CD8-positive, alpha-beta memory T cell (primary cell): ENCODE measurements around the gene PTHLH. TPM values are rescaled to one million over a fixed set of nuclear protein-coding genes. Genes with fewer than 3 reads are reported as not detected.

Source experiments
- CTCF ChIA-PET: fragments of 350-600 bp; sonication (Branson Sonifier 250); formaldehyde crosslinking; loops from one replicate; lab custom pipeline; 2021; ENCODE audit warnings: antibody characterized with exemption; lab: Charles Lee
- POLR2A ChIA-PET: fragments of 350-600 bp; sonication (Branson Sonifier 250); formaldehyde crosslinking; loops from one replicate; lab custom pipeline; 2021; ENCODE audit warnings: antibody characterized with exemption; lab: Charles Lee
- DNase-seq, 5 donors: peaks; one replicate each; pipeline versions ENCODE4 v3.0.0 to v3.0.0-alpha.2; 2020 to 2022; ENCODE audit warnings: mixed read lengths in 1 of 5
- H3K27ac ChIP-seq: one replicate; pipeline ENCODE4 v1.7.0; 2013; ENCODE audit warnings: low read depth, mild to moderate bottlenecking, low read length, moderate library complexity
- H3K27me3 ChIP-seq: 2 replicates; pipeline ENCODE4 v1.7.0; 2013; ENCODE audit warnings: low read length, mild to moderate bottlenecking; ENCODE audit not compliant: insufficient read depth, poor library complexity, severe bottlenecking
- H3K36me3 ChIP-seq: 2 replicates; pipeline ENCODE4 v1.7.0; 2013; ENCODE audit warnings: mild to moderate bottlenecking, low read length, moderate library complexity; ENCODE audit not compliant: insufficient read depth
- H3K4me1 ChIP-seq: 2 replicates; pipeline ENCODE4 v1.7.0; 2013; ENCODE audit warnings: mild to moderate bottlenecking, low read length, moderate library complexity; ENCODE audit not compliant: insufficient read depth
- H3K4me3 ChIP-seq: 2 replicates; pipeline ENCODE4 v1.7.0; 2013; ENCODE audit warnings: mild to moderate bottlenecking, low read length
- H3K9me3 ChIP-seq: 2 replicates; pipeline ENCODE4 v1.7.0; 2013; ENCODE audit warnings: mild to moderate bottlenecking, low read length
- H3K27ac Mint-ChIP-seq, 8 donors: one replicate each; pipeline ENCODE4 v1.8.0; 2020 to 2021; ENCODE audit warnings: mixed read lengths in 8 of 8, mild to moderate bottlenecking in 6 of 8, inconsistent platforms in 3 of 8, moderate library complexity in 3 of 8
- H3K27me3 Mint-ChIP-seq, 2 donors: one replicate each; pipeline ENCODE4 v1.8.0; 2020 to 2021; ENCODE audit warnings: mixed read lengths in 2 of 2, mild to moderate bottlenecking in 1 of 2, moderate library complexity in 1 of 2
- H3K36me3 Mint-ChIP-seq, 3 donors: one replicate each; pipeline ENCODE4 v1.8.0; 2020 to 2021; ENCODE audit warnings: mixed read lengths in 3 of 3, inconsistent platforms in 1 of 3, mild to moderate bottlenecking in 1 of 3
- H3K4me1 Mint-ChIP-seq, 3 donors: one replicate each; pipeline ENCODE4 v1.8.0; 2020 to 2021; ENCODE audit warnings: mixed read lengths in 3 of 3, inconsistent platforms in 1 of 3, mild to moderate bottlenecking in 1 of 3
- H3K4me3 Mint-ChIP-seq, 7 donors: one replicate each; pipeline ENCODE4 v1.8.0; 2020 to 2021; ENCODE audit warnings: mixed read lengths in 7 of 7, mild to moderate bottlenecking in 6 of 7, moderate library complexity in 4 of 7, inconsistent platforms in 2 of 7
- H3K9me3 Mint-ChIP-seq, 5 donors: one replicate each; pipeline ENCODE4 v1.8.0; 2020 to 2022; ENCODE audit warnings: mixed read lengths in 5 of 5, mild to moderate bottlenecking in 3 of 5, moderate library complexity in 2 of 5, inconsistent platforms in 1 of 5
- polyA plus RNA-seq: library from polyadenylated mRNA; unstranded; fragments of 300-500 nt; fragmentation: Illumina TruSeq; gene quantifications from one replicate; pipeline ENCODE4 v1.2.3, GENCODE V29; 2021
- total RNA-seq, 2 experiments: library from RNA; stranded (reverse); gene quantifications; one replicate each; pipeline ENCODE4 v1.2.3, GENCODE V29; 2021

Gene PTHLH
- total and polyA plus RNA-seq, 3 experiments from 2014 or later = 0.33 to 0.44 TPM; not detected in 1

DNA sequence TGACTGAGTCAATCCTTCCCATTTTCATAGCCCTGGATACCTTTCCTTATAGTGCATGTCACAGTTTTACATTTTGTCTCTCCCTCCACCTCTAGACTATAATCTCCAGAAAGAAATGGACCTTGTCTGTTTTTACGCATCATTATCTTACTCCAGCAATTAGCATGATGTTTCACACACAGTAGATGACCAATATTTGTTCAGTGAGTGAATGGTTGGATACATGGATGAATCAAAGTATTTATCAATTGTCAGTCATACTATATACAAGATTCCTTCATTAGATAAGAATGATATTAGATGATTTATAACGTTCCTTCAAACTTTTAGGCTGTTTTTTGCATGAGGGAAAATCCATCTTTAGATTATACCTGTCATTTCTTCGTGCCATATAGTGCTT is 61.1 kb downstream of the PTHLH start:
- peaks cover 0 to 4% (median 0%) of the 10 kb centered on the region in 3 donors for H3K36me3 Mint-ChIP-seq
- ChIA-PET POLR2A (no interaction called here), CTCF (no interaction called here)
- no peaks in the 10 kb centered on the region for H3K9me3 Mint-ChIP-seq
- H3K4me1 Mint-ChIP-seq = no peaks in the 10 kb centered on the region
- Histone ChIP-seq H3K27me3 (no peaks in the 10 kb centered on the region), H3K27ac (no peak overlapping the region), H3K4me1 (no peaks in the 10 kb centered on the region), H3K36me3 (no peaks in the 10 kb centered on the region), H3K4me3 (no peak overlapping the region), H3K9me3 (no peaks in the 10 kb centered on the region)
- DNase-seq = no peak
- H3K27me3 Mint-ChIP-seq = peaks cover 11 to 28% of the 10 kb centered on the region in 2 donors
- H3K27ac Mint-ChIP-seq = no peak overlapping the region
- no peak overlapping the region for H3K4me3 Mint-ChIP-seq

Other genes starting within 250 kb of the PTHLH start
- gene KLHL42, start 192.5 kb downstream of the PTHLH start, total RNA-seq = 10 to 100 TPM; 14.1 TPM
- gene KLHL42, start 192.5 kb downstream of the PTHLH start, polyA plus RNA-seq = 9.5 TPM
- not detected for gene MANSC4, start 192.5 kb downstream of the PTHLH start, total RNA-seq
- not detected for gene MANSC4, start 192.5 kb downstream of the PTHLH start, polyA plus RNA-seq
- 10 to 100 TPM; 20.3 to 23.2 TPM for gene CCDC91, start 217.7 kb upstream of the PTHLH start, total RNA-seq
- 64.1 TPM for gene CCDC91, start 217.7 kb upstream of the PTHLH start, polyA plus RNA-seq